NCI-H2227 (cell line): ENCODE results near the gene SP9.

Source experiments
- DNase-seq: peaks from one replicate; lab custom pipeline; 2025; ENCODE audit not compliant: unreplicated experiment; lab: John Stamatoyannopoulos, UW

The SP9 gene

GRCh38 chr2:174334781-174335251, at the start of gene SP9:
Gene SP9 (plus strand): TSS chr2:174334954. CDS start chr2:174335093, 139 bp downstream.
- DNase-seq, result peak; percentile 95

GRCh38 chr2:174286172-174286571, 48.6 kb upstream of the SP9 start:
- no peak for DNase-seq

GRCh38 chr2:174292908-174293307, 41.8 kb upstream of the SP9 start:
- DNase-seq, result no peak

GRCh38 chr2:174300114-174300513, 34.6 kb upstream of the SP9 start:
- DNase-seq, result no peak

- no peak for DNase-seq
Measured at GRCh38 chr2:174312581-174313234, 22.0 kb upstream of the SP9 start.

- DNase-seq, result no peak
Measured at GRCh38 chr2:174322149-174322548, 12.6 kb upstream of the SP9 start.

- DNase-seq, result no peak
Measured at GRCh38 chr2:174322746-174323145, 12.0 kb upstream of the SP9 start.

- DNase-seq, result no peak
Measured at GRCh38 chr2:174324530-174324929, 10.2 kb upstream of the SP9 start.

- no peak for DNase-seq
Measured at GRCh38 chr2:174325373-174326160, 9.2 kb upstream of the SP9 start.

GRCh38 chr2:174326161-174327020, 8.4 kb upstream of the SP9 start:
- DNase-seq, result peak; percentile 51

- peak; percentile 45 for DNase-seq
Measured at GRCh38 chr2:174327021-174327840, 7.5 kb upstream of the SP9 start.

- no peak for DNase-seq
Measured at GRCh38 chr2:174327841-174328113, 7.0 kb upstream of the SP9 start.

- no peak for DNase-seq
Measured at GRCh38 chr2:174328114-174328960, 6.4 kb upstream of the SP9 start.

GRCh38 chr2:174328961-174329715, 5.6 kb upstream of the SP9 start:
- no peak for DNase-seq

GRCh38 chr2:174330945-174331594, 3.7 kb upstream of the SP9 start:
- no peak for DNase-seq

- no peak for DNase-seq
Measured at GRCh38 chr2:174331595-174332216, 3.0 kb upstream of the SP9 start.

- peak; percentile 63 for DNase-seq
Measured at GRCh38 chr2:174332217-174332963, 2.4 kb upstream of the SP9 start.

GRCh38 chr2:174333017-174333371, 1.8 kb upstream of the SP9 start:
- DNase-seq, result no peak
